Astrocyte of the cerebellum (primary cell): ENCODE measurements around the gene PRRC2A.

Source experiments
- DNase-seq: peaks from one replicate; pipeline ENCODE4 v3.0.0-alpha.2; 2011; ENCODE audit warnings: low read depth
- H3K4me3 ChIP-seq: 2 replicates; pipeline ENCODE4 v1.5.1; 2011; ENCODE audit warnings: mild to moderate bottlenecking, low read depth, low read length, moderate library complexity
- CTCF ChIP-seq: IDR thresholded peaks from 2 replicates; pipeline ENCODE4 v1.5.1; 2012; ENCODE audit warnings: low read length, low read depth, moderate library complexity, mild to moderate bottlenecking; ENCODE audit errors: missing control alignments
- in situ Hi-C: cut with HindIII; loops from 2 replicates; pipeline ENCODE4 v1.10.0; 2017; ENCODE audit warnings: low sequenced_read_pairs

Gene PRRC2A

GRCh38 chr6:31631681-31632278 lies 11.3 kb downstream of the PRRC2A start:
- H3K4me3 ChIP-seq = no peak overlapping the region
- no peak for DNase-seq
- in situ Hi-C loops = no loop called here
- no peak for TF ChIP-seq CTCF

- TF ChIP-seq CTCF = no peak
- H3K4me3 ChIP-seq = no peak overlapping the region
- no peak for DNase-seq
- in situ Hi-C loops = no loop called here
Measured at GRCh38 chr6:31632279-31632946, 11.9 kb downstream of the PRRC2A start.

- TF ChIP-seq CTCF = no peak
- no peak overlapping the region for H3K4me3 ChIP-seq
- no peak for DNase-seq
- in situ Hi-C loops = no loop called here
Measured at GRCh38 chr6:31633447-31633846, 12.9 kb downstream of the PRRC2A start.

- DNase-seq = no peak
- in situ Hi-C loops = no loop called here
- no peak for TF ChIP-seq CTCF
- no peak overlapping the region for H3K4me3 ChIP-seq
Measured at GRCh38 chr6:31634131-31634530, 13.6 kb downstream of the PRRC2A start.

GRCh38 chr6:31634969-31635575 lies 14.6 kb downstream of the PRRC2A start:
- DNase-seq = no peak
- in situ Hi-C loops = no loop called here
- H3K4me3 ChIP-seq = no peak overlapping the region
- no peak for TF ChIP-seq CTCF

GRCh38 chr6:31636698-31637596 lies 16.4 kb downstream of the PRRC2A start:
- DNase-seq = no peak
- in situ Hi-C loops = no loop called here
- no peak overlapping the region for H3K4me3 ChIP-seq
- no peak for TF ChIP-seq CTCF
